Peyer's patch (tissue), 4 donors: ENCODE data around the gene DENND2C. TPM values are rescaled to one million over a fixed set of nuclear protein-coding genes. Genes with fewer than 3 reads are reported as not detected.
"Not testable (repeated sequence)": the region's sequence is repeated elsewhere in the genome, so short reads cannot be mapped to it uniquely, and the experiment has no call there.

Experiments
- DNase-seq, 3 donors: peaks; one replicate each; pipeline ENCODE4 v3.0.0-alpha.2; 2017 to 2019
- H3K27ac ChIP-seq, 4 donors: fragments of 200-600 bp; sonication (generic); one replicate each; pipeline ENCODE4 v1.5.1; 2016 to 2019
- H3K27me3 ChIP-seq, 2 donors: fragments of 200-600 bp; sonication (generic); one replicate each; pipeline ENCODE4 v1.5.1; 2019
- H3K36me3 ChIP-seq, 3 donors: fragments of 200-600 bp; sonication (generic); one replicate each; pipeline ENCODE4 v1.5.1; 2016 to 2019
- H3K4me1 ChIP-seq, 4 donors: fragments of 200-600 bp; sonication (generic); one replicate each; pipeline ENCODE4 v1.5.1; 2016 to 2019
- H3K4me3 ChIP-seq, 4 donors: fragments of 200-600 bp; sonication (generic); 1 replicate in 3 of 4; 2 replicates in 1 of 4; pipeline ENCODE4 v1.5.1; 2016 to 2019; ENCODE audit warnings: mild to moderate bottlenecking in 1 of 4
- H3K9me3 ChIP-seq, 4 donors: fragments of 200-600 bp; sonication (generic); one replicate each; pipeline ENCODE4 v1.5.1; 2016 to 2019; ENCODE audit warnings: mild to moderate bottlenecking in 1 of 4
- CTCF ChIP-seq, 6 experiments: fragments of 450-650 bp in 4 of 6; fragments of 200-600 bp in 2 of 6; sonication (generic) in 1 of 6; IDR thresholded peaks; one replicate each; pipeline ENCODE4 v1.5.1; 2017 to 2019; ENCODE audit warnings: antibody characterized with exemption in 6 of 6, mild to moderate bottlenecking in 3 of 6, moderate library complexity in 1 of 6
- POLR2A ChIP-seq, 2 donors: fragments of 450-650 bp; IDR thresholded peaks; one replicate each; pipeline ENCODE4 v1.5.1; 2017; ENCODE audit warnings: antibody characterized with exemption in 2 of 2, mild to moderate bottlenecking in 2 of 2, moderate library complexity in 2 of 2
- total RNA-seq, 4 donors: library from RNA; depleted of rRNA; stranded (reverse); fragments of >200 nt; gene quantifications; one replicate each; pipeline ENCODE4 v1.1.0, GENCODE V29; 2016

DENND2C gene
- total RNA-seq, 4 donors from 2014 or later = 0.35 to 17.3 (median 0.82) TPM

DNA sequence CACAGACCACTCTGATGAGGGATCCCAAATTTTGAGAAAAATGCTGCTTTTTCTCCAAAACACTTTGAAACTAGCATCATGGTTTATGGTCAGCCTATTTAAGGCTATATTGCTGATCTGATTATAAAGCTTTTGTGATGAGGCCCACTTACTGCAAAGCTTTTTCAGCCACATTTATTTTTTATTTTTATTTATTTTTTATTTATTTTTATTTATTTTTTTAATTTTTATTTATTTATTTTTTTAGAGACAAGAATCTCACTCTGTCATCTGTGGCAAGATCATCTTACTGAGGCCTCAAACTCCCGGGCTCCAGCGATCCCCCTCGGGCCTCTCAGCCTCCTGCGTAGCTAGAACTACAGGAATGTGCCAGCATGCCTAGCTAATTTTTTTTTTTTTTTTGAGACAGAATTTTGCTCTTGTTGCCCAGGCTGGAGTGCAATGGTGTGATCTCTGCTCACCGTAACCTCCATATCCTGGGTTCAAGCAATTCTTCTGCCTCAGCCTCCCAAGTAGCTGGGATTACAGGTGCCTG lies 83.3 kb downstream of the DENND2C start:
- Histone ChIP-seq H3K27me3 (no peaks in the 10 kb centered on the region), H3K36me3 (no peaks in the 10 kb centered on the region), H3K4me3 (no peak overlapping the region), H3K27ac (no peak overlapping the region), H3K9me3 (peaks cover 0 to 5% (median 0%) of the 10 kb centered on the region in 4 donors), H3K4me1 (peaks cover 0 to 5% (median 0%) of the 10 kb centered on the region in 4 donors)
- no peak for DNase-seq
- TF ChIP-seq CTCF (IDR thresholded peaks at IDR 0.05) (no peak), POLR2A (IDR thresholded peaks at IDR 0.05) (no peak)

GRCh38 chr1:114585231-114585630 lies 84.6 kb downstream of the DENND2C start:
- Histone ChIP-seq H3K9me3 (peaks cover 0 to 5% (median 0%) of the 10 kb centered on the region in 4 donors), H3K4me1 (peaks cover 0 to 11% (median 4%) of the 10 kb centered on the region in 4 donors), H3K4me3 (no peak overlapping the region), H3K36me3 (no peaks in the 10 kb centered on the region), H3K27me3 (no peaks in the 10 kb centered on the region), H3K27ac (no peak overlapping the region)
- TF ChIP-seq POLR2A (IDR thresholded peaks at IDR 0.05) = no peak
- TF ChIP-seq CTCF (IDR thresholded peaks at IDR 0.05) = no peak
- DNase-seq = no peak

DNA sequence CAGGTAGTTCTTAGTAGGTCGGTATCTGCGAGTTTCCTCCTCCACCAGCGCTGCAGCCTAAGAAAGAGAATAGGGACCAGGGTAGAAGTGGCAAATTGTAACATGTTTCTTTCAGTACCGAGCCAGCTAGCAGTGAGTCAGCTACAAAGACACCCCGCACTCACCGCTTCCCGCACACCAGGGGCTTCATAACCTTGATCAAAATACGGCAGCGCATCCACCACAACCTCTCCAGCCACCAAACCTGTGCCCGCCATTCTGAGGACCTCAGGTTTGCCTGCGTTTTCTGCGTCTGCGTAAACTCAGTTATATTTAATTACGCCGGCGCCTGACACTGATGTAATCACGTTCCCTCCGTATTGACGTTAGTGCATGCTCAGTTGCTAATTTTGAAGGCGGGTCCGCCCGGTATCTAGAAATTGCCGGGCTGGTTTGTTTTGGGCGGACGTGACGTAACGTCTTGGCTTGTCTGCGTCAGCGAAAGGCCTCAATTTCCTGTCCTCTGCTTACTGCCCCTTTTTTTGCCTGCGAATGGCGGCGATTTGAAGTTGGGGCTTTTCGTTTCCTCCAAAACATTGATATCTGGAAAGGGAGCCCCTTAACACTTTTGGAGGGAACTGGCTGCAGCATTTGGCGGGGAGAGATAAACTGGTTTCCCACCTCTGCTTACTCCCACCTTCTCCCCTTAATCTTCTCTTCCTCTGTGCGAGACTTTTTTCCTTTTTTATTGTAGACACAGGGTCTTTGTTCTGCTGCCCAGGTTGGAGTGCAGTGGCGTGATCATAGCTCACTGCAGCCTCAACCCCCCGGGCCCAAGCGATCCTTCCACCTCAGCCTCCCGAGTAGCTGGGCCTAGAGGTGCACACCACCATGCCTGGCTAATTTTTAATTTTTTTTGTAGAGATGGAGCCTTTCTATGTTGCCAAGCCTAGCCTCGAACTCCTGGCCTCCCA lies 88.2 kb downstream of the DENND2C start, which contains the start of gene BCAS2:
TSS of gene BCAS2 (minus strand) at position 281 of the 953 bp plus-strand sequence. CDS start at position 257, 24 bp downstream.
- Histone ChIP-seq H3K27ac (peak within 1 kb of the TSS; percentile 79 to 92 (median 87)), H3K4me1 (peaks cover 0 to 24% (median 7%) of the 10 kb centered on the region in 4 donors), H3K9me3 (peaks cover 0 to 5% (median 0%) of the 10 kb centered on the region in 4 donors), H3K4me3 (peak within 1 kb of the TSS; percentile 52 to 70 (median 66)), H3K36me3 (peaks cover 0 to 7% (median 0%) of the 10 kb centered on the region in 3 donors), H3K27me3 (no peaks in the 10 kb centered on the region)
- peak; percentile 81 to 93 for TF ChIP-seq POLR2A (IDR thresholded peaks at IDR 0.05)
- no peak for TF ChIP-seq CTCF (IDR thresholded peaks at IDR 0.05)
- DNase-seq = peak; percentile 94 to 99 (median 96)

- no peaks in the 10 kb centered on the region for H3K9me3 ChIP-seq
- no peaks in the 10 kb centered on the region for H3K27me3 ChIP-seq
- peaks cover 0 to 4% (median 1%) of the 10 kb centered on the region in 4 donors for H3K4me1 ChIP-seq
- DNase-seq = no peak
- no peak overlapping the region for H3K4me3 ChIP-seq
- TF ChIP-seq CTCF (IDR thresholded peaks at IDR 0.05) (no peak), POLR2A (IDR thresholded peaks at IDR 0.05) (no peak)
- H3K27ac ChIP-seq = no peak overlapping the region
- H3K36me3 ChIP-seq = peaks cover 0 to 78% (median 0%) of the 10 kb centered on the region in 3 donors
Observed at GRCh38 chr1:114574365-114574764, 95.5 kb downstream of the DENND2C start.

DNA sequence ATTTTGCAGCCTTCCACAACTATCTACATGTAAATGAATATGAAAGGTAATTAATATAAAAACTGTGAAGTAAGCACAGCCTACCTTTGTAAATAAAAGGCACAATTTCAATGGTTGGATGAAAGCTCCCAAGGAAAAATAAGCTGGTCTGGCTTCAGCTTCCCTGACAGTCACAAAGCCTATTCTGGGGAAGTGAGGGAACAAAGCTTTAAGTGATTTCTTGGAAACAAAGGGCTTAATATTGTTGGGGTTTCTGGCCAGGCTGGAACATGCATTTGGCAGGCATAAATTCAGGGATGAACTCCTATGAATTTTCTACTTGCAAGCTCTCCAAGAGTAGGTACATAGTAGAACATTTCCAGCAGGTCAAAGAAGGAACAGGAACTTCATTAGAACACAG lies 105.7 kb downstream of the DENND2C start:
- H3K4me3 ChIP-seq = no peak overlapping the region
- no peak for DNase-seq
- TF ChIP-seq CTCF (IDR thresholded peaks at IDR 0.05) = no peak
- no peak for TF ChIP-seq POLR2A (IDR thresholded peaks at IDR 0.05)
- no peaks in the 10 kb centered on the region for H3K27me3 ChIP-seq
- H3K27ac ChIP-seq = no peak overlapping the region
- H3K9me3 ChIP-seq = no peaks in the 10 kb centered on the region
- H3K36me3 ChIP-seq = peaks cover 0 to 37% (median 0%) of the 10 kb centered on the region in 3 donors
- no peaks in the 10 kb centered on the region for H3K4me1 ChIP-seq

- not testable (repeated sequence) for H3K4me3 ChIP-seq, H3K27me3 ChIP-seq
- peaks cover 0 to 27% (median 0%) of the 10 kb centered on the region in 3 donors for H3K36me3 ChIP-seq
Observed at GRCh38 chr1:114562978-114563510, 106.8 kb downstream of the DENND2C start.

More at GRCh38 chr1:114562978-114563510, 106.8 kb downstream of the DENND2C start:
- not testable (repeated sequence) for H3K4me1 ChIP-seq, DNase-seq, H3K9me3 ChIP-seq, H3K27ac ChIP-seq
